Measurements from ENCODE around the gene AK9. TPM values are rescaled to one million over a fixed set of nuclear protein-coding genes. Genes with fewer than 3 reads are reported as not detected.

AK9 gene
- polyA plus RNA-seq, 2 of the 4 experiments (the other 2 are of a cell fraction), result 2.2 to 4.7 TPM

DNA sequence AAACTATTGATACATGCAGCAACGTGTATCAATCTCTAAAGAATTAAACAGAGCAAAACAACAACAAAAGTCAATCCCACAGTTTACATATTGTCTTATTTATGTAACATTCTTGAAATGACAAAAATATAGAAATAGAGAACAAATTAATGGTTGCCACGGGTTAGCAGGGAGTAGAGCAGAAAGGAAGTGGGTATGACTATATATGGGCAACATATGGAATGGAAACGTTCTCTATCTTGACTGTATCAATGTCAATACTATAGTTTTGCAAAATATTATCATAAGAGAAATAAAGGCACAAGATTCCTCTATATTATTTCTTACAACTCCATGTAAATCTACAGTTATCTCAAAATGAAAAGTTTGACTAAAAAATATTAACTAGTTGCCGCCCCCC, 12.8 kb downstream of the AK9 start:
- FAIRE-seq (no peak), ATAC-seq (no peak), DNase-seq (ENCODE audit: low read depth in 1 of 2, low spot score in 1 of 2) (no peak)
- CTCF ChIA-PET, result no interaction called here
- no peaks in the 10 kb centered on the region for H3K4me1 ChIP-seq
- H3K4me3 ChIP-seq, result no peak overlapping the region
- H3K27ac ChIP-seq, result no peak overlapping the region
- no peaks in the 10 kb centered on the region for H3K9me3 ChIP-seq
- TF ChIP-seq POLR2A (IDR thresholded peaks at IDR 0.05; ENCODE audit: low read length) (no peak), NPAS2 (CRISPR knock-in tag; IDR thresholded peaks at IDR 0.05; ENCODE audit: borderline replicate concordance) (no peak)
- POLR2A ChIA-PET, result no interaction called here
- no peak overlapping the region for H3K4me2 ChIP-seq
- 45% methylated on average over 4 of the region's 4 CpGs for WGBS (ENCODE audit: missing lambda C conversion rate)

- Histone ChIP-seq H3K4me3 (no peak overlapping the region), H3K4me1 (no peaks in the 10 kb centered on the region), H3K27ac (no peak overlapping the region), H3K9me3 (no peaks in the 10 kb centered on the region), H3K4me2 (no peak overlapping the region)
- no peak for TF ChIP-seq CHD4 (IDR thresholded peaks at IDR 0.05; ENCODE audit: borderline replicate concordance)
- TF ChIP-seq CEBPB (IDR thresholded peaks at IDR 0.05), result no peak
- no peak for TF ChIP-seq NPAS2 (CRISPR knock-in tag; IDR thresholded peaks at IDR 0.05; ENCODE audit: borderline replicate concordance)
- TF ChIP-seq RNF2 (IDR thresholded peaks at IDR 0.05; ENCODE audit: borderline replicate concordance, low read depth), result no peak
- TF ChIP-seq RCOR1 (IDR thresholded peaks at IDR 0.05; ENCODE audit: low read depth, low read length), result no peak
- TF ChIP-seq ESRRA (IDR thresholded peaks at IDR 0.05; ENCODE audit: borderline replicate concordance, low read length), result no peak
- TF ChIP-seq, protein P1, sequence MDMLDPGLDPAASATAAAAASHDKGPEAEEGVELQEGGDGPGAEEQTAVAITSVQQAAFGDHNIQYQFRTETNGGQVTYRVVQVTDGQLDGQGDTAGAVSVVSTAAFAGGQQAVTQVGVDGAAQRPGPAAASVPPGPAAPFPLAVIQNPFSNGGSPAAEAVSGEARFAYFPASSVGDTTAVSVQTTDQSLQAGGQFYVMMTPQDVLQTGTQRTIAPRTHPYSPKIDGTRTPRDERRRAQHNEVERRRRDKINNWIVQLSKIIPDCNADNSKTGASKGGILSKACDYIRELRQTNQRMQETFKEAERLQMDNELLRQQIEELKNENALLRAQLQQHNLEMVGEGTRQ (IDR thresholded peaks at IDR 0.05), result no peak
- no peak for TF ChIP-seq NFE2L2 (conservative IDR thresholded peaks at IDR 0.05; ENCODE audit: low read length)
- TF ChIP-seq, protein P2, sequence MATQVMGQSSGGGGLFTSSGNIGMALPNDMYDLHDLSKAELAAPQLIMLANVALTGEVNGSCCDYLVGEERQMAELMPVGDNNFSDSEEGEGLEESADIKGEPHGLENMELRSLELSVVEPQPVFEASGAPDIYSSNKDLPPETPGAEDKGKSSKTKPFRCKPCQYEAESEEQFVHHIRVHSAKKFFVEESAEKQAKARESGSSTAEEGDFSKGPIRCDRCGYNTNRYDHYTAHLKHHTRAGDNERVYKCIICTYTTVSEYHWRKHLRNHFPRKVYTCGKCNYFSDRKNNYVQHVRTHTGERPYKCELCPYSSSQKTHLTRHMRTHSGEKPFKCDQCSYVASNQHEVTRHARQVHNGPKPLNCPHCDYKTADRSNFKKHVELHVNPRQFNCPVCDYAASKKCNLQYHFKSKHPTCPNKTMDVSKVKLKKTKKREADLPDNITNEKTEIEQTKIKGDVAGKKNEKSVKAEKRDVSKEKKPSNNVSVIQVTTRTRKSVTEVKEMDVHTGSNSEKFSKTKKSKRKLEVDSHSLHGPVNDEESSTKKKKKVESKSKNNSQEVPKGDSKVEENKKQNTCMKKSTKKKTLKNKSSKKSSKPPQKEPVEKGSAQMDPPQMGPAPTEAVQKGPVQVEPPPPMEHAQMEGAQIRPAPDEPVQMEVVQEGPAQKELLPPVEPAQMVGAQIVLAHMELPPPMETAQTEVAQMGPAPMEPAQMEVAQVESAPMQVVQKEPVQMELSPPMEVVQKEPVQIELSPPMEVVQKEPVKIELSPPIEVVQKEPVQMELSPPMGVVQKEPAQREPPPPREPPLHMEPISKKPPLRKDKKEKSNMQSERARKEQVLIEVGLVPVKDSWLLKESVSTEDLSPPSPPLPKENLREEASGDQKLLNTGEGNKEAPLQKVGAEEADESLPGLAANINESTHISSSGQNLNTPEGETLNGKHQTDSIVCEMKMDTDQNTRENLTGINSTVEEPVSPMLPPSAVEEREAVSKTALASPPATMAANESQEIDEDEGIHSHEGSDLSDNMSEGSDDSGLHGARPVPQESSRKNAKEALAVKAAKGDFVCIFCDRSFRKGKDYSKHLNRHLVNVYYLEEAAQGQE (IDR thresholded peaks at IDR 0.05), result no peak
- no peak for TF ChIP-seq PHF8 (IDR thresholded peaks at IDR 0.05; ENCODE audit: borderline replicate concordance, low read depth)
- TF ChIP-seq, protein P3, sequence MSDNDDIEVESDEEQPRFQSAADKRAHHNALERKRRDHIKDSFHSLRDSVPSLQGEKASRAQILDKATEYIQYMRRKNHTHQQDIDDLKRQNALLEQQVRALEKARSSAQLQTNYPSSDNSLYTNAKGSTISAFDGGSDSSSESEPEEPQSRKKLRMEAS (IDR thresholded peaks at IDR 0.05), result no peak
- TF ChIP-seq HOXB5 (CRISPR knock-in tag; IDR thresholded peaks at IDR 0.05), result no peak
- no peak for TF ChIP-seq KDM1A (IDR thresholded peaks at IDR 0.05; ENCODE audit: low read depth)
- TF ChIP-seq SMC3 (IDR thresholded peaks at IDR 0.05), result no peak
- no peak for TF ChIP-seq POLR2A (IDR thresholded peaks at IDR 0.05; ENCODE audit: low read length)
- TF ChIP-seq JUN (IDR thresholded peaks at IDR 0.05), result no peak
- TF ChIP-seq MAZ (IDR thresholded peaks at IDR 0.05; ENCODE audit: borderline replicate concordance, low read depth, low read length), result no peak
- no peak for TF ChIP-seq HOXB13 (CRISPR knock-in tag; IDR thresholded peaks at IDR 0.05; ENCODE audit: low read depth)
- no peak for TF ChIP-seq MYC (IDR thresholded peaks at IDR 0.05; ENCODE audit: borderline replicate concordance, low read length)
- TF ChIP-seq, protein P4, sequence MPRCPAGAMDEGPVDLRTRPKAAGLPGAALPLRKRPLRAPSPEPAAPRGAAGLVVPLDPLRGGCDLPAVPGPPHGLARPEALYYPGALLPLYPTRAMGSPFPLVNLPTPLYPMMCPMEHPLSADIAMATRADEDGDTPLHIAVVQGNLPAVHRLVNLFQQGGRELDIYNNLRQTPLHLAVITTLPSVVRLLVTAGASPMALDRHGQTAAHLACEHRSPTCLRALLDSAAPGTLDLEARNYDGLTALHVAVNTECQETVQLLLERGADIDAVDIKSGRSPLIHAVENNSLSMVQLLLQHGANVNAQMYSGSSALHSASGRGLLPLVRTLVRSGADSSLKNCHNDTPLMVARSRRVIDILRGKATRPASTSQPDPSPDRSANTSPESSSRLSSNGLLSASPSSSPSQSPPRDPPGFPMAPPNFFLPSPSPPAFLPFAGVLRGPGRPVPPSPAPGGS (IDR thresholded peaks at IDR 0.05), result no peak
- ATAC-seq (no peak), FAIRE-seq (no peak), DNase-seq (ENCODE audit: low read depth in 1 of 2, low spot score in 1 of 2) (no peak)
- 33% methylated on average over 1 of the region's 1 CpG for WGBS (ENCODE audit: missing lambda C conversion rate)
- ChIA-PET POLR2A (no interaction called here), CTCF (no interaction called here)
Measured at GRCh38 chr6:109676724-109677123, 14.3 kb downstream of the AK9 start.

Data from A549 (cell line).